ENCODE data around the gene RNF10.

Gene RNF10

GRCh38 chr12:120625557-120626419 is 91.6 kb downstream of the RNF10 start:
- TF ChIP-seq GATA1 (IDR thresholded peaks at IDR 0.05; ENCODE audit: low read depth, low read length) (no peak), POLR2A (IDR thresholded peaks at IDR 0.05; ENCODE audit: low read length) (no peak)
- peak; percentile 33 to 43 for DNase-seq
